Esophagus squamous epithelium (tissue), 5 donors: Measurements from ENCODE around the gene GDPD5. TPM values are rescaled to one million over a fixed set of nuclear protein-coding genes. Genes with fewer than 3 reads are reported as not detected.

Experiments
- DNase-seq: peaks from one replicate; lab custom pipeline; 2025; lab: John Stamatoyannopoulos, UW
- H3K27ac ChIP-seq, 4 donors: fragments of 200-600 bp; sonication (generic); one replicate each; pipeline ENCODE4 v1.5.1; 2016 to 2019; ENCODE audit warnings: mild to moderate bottlenecking in 1 of 4
- H3K27me3 ChIP-seq, 4 donors: fragments of 200-600 bp; sonication (generic); 1 replicate in 3 of 4; 2 replicates in 1 of 4; pipeline versions ENCODE4 v1.5.1 to v1.6.0; 2017 to 2021; ENCODE audit warnings: antibody characterized with exemption in 1 of 4
- H3K36me3 ChIP-seq, 3 donors: fragments of 200-600 bp; sonication (generic); one replicate each; pipeline ENCODE4 v1.5.1; 2016 to 2019
- H3K4me1 ChIP-seq, 3 donors: fragments of 200-600 bp; sonication (generic); one replicate each; pipeline ENCODE4 v1.5.1; 2017 to 2019
- H3K4me3 ChIP-seq, 4 donors: fragments of 200-600 bp; sonication (generic); 1 replicate in 3 of 4; 2 replicates in 1 of 4; pipeline ENCODE4 v1.5.1; 2016 to 2019; ENCODE audit warnings: mild to moderate bottlenecking in 2 of 4, moderate library complexity in 1 of 4
- H3K9me3 ChIP-seq, 3 donors: fragments of 200-600 bp; sonication (generic); one replicate each; pipeline ENCODE4 v1.5.1; 2016 to 2019
- POLR2A ChIP-seq, 4 donors: fragments of 450-650 bp; IDR thresholded peaks; one replicate each; pipeline ENCODE4 v1.6.1; 2017; ENCODE audit warnings: antibody characterized with exemption in 4 of 4, mild to moderate bottlenecking in 4 of 4, moderate library complexity in 3 of 4
- WGBS, 2 donors: methylation state at CpG; one replicate each; pipeline ENCODE4 v1.1.5; 2018; 5-methylcytosine and 5-hydroxymethylcytosine counted together
- intact Hi-C: fragments of 100-400 bp; cut with DNase I; formaldehyde crosslinking; loops from one replicate; pipeline ENCODE4 v1.15.0; 2022
- total RNA-seq, 4 donors: library from RNA; depleted of rRNA; stranded (reverse); fragments of >200 nt; gene quantifications; one replicate each; pipeline ENCODE4 v1.1.0, GENCODE V29; 2016
- TF ChIP-seq, protein P1 (sequence below), 6 experiments: fragments of 450-650 bp in 4 of 6; fragments of 200-600 bp in 2 of 6; sonication (generic) in 2 of 6; IDR thresholded peaks; one replicate each; pipeline ENCODE4 v1.5.1; 2016 to 2019; ENCODE audit warnings: antibody characterized with exemption in 6 of 6, mild to moderate bottlenecking in 4 of 6, moderate library complexity in 4 of 6
- donor health status: DM: yes; HTN: yes; CAD: no.

Gene GDPD5
- total RNA-seq, 4 donors from 2014 or later = 0.57 to 2.3 (median 1.6) TPM

DNA sequence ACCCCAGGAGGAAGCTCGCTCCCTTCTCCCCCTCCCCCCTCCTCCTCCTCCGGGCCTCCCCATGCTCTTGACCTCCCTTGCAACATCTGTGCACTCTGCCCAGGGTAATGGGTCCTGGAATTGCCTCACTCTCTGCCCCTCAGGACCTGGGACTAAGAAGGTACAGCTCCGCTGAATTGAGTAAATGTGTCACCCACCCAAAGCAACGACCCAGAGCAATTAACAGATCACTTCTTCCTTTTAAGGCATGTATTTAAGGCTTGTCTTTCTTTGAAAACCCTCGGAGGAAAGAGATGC is 15.1 kb downstream of the GDPD5 start:
- no peaks in the 10 kb centered on the region for H3K4me1 ChIP-seq
- H3K36me3 ChIP-seq = no peaks in the 10 kb centered on the region
- TF ChIP-seq, protein P1, sequence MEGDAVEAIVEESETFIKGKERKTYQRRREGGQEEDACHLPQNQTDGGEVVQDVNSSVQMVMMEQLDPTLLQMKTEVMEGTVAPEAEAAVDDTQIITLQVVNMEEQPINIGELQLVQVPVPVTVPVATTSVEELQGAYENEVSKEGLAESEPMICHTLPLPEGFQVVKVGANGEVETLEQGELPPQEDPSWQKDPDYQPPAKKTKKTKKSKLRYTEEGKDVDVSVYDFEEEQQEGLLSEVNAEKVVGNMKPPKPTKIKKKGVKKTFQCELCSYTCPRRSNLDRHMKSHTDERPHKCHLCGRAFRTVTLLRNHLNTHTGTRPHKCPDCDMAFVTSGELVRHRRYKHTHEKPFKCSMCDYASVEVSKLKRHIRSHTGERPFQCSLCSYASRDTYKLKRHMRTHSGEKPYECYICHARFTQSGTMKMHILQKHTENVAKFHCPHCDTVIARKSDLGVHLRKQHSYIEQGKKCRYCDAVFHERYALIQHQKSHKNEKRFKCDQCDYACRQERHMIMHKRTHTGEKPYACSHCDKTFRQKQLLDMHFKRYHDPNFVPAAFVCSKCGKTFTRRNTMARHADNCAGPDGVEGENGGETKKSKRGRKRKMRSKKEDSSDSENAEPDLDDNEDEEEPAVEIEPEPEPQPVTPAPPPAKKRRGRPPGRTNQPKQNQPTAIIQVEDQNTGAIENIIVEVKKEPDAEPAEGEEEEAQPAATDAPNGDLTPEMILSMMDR (IDR thresholded peaks at IDR 0.05) = no peak
- no peak for TF ChIP-seq POLR2A (IDR thresholded peaks at IDR 0.05)
- no peak overlapping the region for H3K27ac ChIP-seq
- 51 to 54% methylated on average over 4 to 5 of the region's 5 CpGs for WGBS, 2 donors
- H3K4me3 ChIP-seq = no peak overlapping the region
- H3K9me3 ChIP-seq = no peaks in the 10 kb centered on the region
- no peak for DNase-seq
- H3K27me3 ChIP-seq = no peaks in the 10 kb centered on the region
- intact Hi-C loops = no loop called here

DNA sequence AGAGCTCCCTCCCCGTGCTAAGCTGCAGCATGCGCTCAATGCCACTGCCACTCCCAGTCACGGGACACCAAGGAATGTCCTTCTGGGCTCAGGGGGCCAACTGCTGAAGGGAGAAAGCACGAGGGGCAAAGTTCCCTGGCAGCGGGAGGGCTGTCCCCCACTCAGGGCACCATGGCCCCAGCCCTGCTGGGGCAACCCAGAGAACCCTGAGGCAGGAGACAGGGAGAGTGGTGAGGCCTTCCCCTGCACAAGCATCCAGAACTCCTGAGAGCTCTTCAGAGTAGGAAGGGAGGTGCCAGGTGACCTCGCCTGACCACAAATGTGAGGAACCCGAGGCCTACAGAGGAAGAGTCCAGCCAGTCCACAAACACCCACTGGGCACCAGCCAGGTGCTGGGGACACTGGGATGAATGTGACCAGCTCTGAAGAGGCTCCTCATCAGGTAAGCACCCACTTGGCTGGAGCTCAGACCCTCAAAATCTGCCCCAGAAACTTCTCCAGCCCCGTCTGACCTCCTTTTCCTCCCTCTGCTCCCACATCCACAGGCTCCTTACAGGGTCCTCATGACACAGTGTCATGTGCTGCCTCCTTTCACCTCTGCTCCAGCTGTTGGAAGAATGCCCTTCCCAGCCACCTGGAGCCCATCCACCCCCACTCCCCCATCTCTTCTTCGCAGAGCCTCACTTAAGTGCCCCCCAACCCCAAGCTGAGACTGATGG is 15.6 kb downstream of the GDPD5 start:
- Histone ChIP-seq H3K4me3 (no peak overlapping the region), H3K9me3 (no peaks in the 10 kb centered on the region), H3K4me1 (no peaks in the 10 kb centered on the region), H3K27me3 (no peaks in the 10 kb centered on the region), H3K27ac (no peak overlapping the region), H3K36me3 (no peaks in the 10 kb centered on the region)
- no peak for DNase-seq
- 78 to 82% methylated on average over 3 to 4 of the region's 9 CpGs for WGBS, 2 donors
- TF ChIP-seq POLR2A (IDR thresholded peaks at IDR 0.05) = no peak
- TF ChIP-seq, protein P1 (IDR thresholded peaks at IDR 0.05) = no peak
- intact Hi-C loops = no loop called here

DNA sequence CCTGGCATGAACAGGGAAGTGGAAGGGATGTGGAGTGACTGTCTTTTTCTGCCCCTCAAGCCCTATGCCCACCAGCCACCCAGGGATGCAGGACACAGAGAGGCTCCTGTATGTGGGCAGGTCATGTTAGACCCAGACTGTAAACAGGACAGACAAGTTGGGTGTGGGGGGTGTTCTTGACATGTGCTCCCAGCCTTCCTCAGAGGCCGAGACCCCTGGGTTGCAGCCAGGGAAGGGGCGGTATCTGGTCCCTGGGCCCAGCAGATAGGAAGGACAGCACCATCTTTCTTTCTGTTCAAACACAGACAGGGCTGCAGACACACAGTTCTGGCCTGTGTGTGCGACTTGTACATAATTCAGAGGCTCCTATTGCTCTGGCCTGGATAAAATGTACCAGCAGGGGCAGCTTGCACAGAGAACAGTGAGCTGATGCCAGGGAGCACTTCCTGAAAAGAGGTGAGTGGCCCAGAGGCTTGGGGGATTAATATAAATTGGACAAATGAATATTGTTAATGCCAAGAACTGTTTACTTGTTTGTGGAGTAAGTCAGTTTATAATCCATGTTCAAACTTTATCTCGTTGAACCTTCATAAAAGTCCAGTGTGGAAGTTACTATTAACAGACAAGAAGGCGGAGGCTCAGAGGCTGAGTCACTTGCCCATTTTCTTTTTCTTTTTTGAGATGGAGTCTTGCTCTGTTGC is 16.6 kb downstream of the GDPD5 start:
- intact Hi-C loops = no loop called here
- DNase-seq = no peak
- no peak overlapping the region for H3K4me3 ChIP-seq
- 79 to 80% methylated on average over 3 to 4 of the region's 5 CpGs for WGBS, 2 donors
- no peaks in the 10 kb centered on the region for H3K9me3 ChIP-seq
- no peak overlapping the region for H3K27ac ChIP-seq
- TF ChIP-seq, protein P1 (IDR thresholded peaks at IDR 0.05) = no peak
- TF ChIP-seq POLR2A (IDR thresholded peaks at IDR 0.05) = no peak
- H3K4me1 ChIP-seq = no peaks in the 10 kb centered on the region
- no peaks in the 10 kb centered on the region for H3K27me3 ChIP-seq
- no peaks in the 10 kb centered on the region for H3K36me3 ChIP-seq

DNA sequence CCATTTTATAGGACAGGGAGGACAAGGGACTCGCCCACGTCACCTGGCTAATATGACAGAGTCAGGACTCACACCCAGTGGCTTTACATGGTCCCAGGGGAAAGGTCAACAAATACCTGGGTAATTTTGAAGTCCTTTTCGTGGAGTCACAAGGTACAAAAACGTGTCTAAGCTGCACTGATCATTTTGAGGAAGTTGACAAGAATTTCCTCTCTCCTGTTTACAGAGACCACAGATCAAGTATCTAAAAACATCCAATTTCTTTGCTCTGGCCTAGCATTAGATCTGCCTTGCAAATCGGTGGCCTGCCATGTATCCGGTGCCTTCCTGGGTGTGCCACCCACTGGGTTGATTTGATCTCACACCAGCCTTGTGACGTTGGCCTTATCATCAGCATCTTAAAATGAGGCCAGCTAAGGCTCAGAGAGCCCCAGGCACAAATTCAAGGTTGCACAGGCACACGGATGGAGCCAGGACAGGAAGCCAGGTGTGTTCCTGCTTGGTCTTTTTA is 17.6 kb downstream of the GDPD5 start:
- no peaks in the 10 kb centered on the region for H3K36me3 ChIP-seq
- DNase-seq = no peak
- 56 to 84% methylated on average over 7 to 8 of the region's 8 CpGs for WGBS, 2 donors
- intact Hi-C loops = no loop called here
- no peaks in the 10 kb centered on the region for H3K9me3 ChIP-seq
- H3K27me3 ChIP-seq = no peaks in the 10 kb centered on the region
- H3K4me1 ChIP-seq = no peaks in the 10 kb centered on the region
- H3K4me3 ChIP-seq = no peak overlapping the region
- peak overlapping the region in 1 of 4 donors; percentile 5 for H3K27ac ChIP-seq
- TF ChIP-seq, protein P1 (IDR thresholded peaks at IDR 0.05) = no peak
- no peak for TF ChIP-seq POLR2A (IDR thresholded peaks at IDR 0.05)

DNA sequence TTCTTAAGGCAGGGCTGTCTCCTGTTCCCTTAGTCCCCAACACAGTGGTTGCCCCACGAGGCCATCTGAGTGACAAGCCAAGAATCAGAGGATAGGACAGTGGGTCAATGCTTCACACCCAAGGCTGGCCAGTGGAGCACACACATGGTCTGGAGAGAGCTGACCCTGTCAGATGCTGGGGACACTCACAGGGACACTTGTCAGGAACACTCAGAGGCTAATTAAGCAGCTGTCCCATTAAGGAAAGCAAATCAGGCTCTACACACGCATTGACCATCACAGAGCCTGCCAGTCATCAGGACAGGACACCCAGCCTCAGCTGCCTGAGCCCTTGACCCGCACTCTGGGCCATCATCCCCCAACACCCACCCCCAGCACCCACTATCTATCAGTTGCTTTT is 18.2 kb downstream of the GDPD5 start:
- 82 to 84% methylated on average over 2 to 3 of the region's 3 CpGs for WGBS, 2 donors
- H3K9me3 ChIP-seq = no peaks in the 10 kb centered on the region
- H3K4me3 ChIP-seq = no peak overlapping the region
- no peaks in the 10 kb centered on the region for H3K27me3 ChIP-seq
- H3K36me3 ChIP-seq = no peaks in the 10 kb centered on the region
- H3K27ac ChIP-seq = peak overlapping the region in 1 of 4 donors; percentile 54
- intact Hi-C loops = no loop called here
- DNase-seq = no peak
- TF ChIP-seq, protein P1 (IDR thresholded peaks at IDR 0.05) = no peak
- no peaks in the 10 kb centered on the region for H3K4me1 ChIP-seq
